NCI-H2196 (cell line): ENCODE results near the gene ANKS6.
"Not testable (repeated sequence)": the region's sequence is repeated elsewhere in the genome, so short reads cannot be mapped to it uniquely, and the experiment has no call there.

Source experiments
- DNase-seq: peaks from one replicate; lab custom pipeline; 2025; ENCODE audit not compliant: unreplicated experiment; lab: John Stamatoyannopoulos, UW

ANKS6 gene

DNA sequence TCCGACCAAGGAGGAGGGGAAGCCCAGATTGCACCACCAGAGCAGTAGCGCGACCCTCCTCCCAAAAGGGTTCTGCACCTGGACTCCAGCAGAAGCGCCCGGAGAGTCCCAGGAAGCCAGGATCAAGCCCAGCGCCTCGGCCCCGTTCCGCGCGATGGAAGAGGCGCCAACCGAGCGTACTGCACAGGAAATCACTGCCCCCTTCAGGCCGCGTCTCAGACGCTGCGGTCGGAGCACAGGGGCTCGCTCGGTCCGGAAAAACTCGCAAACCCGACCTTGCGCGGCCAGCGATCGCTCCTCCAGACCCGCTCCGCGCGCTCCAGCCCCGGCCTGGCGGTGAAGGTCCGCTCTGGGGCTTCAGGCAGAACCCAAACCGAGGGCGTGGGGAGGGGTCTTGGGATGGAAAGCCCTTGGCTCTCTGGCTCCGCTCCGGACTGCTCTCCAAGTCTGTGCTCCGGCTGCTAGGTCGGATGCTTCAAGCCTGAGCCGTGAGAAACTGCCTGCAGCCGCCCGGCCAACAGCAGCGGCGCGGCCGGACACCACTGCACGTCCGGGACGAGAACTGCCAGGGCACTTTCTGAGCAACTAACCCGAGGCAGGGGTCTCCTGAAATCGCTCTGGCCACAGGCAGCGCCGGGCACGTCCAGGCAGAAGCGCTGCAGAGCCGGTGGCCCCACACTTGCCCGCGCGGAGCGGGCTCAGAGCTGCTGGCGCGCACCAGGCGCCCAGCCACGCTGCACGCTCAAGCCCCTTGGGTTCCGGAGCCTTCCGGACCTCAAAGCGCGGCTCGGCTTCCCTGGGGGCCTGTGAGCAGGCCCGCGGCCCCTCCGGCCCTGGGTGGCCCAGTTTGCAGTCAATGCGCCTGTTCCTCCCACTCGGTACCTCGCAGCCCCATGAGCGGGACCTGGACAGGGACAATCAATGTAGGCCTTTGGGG lies 88.9 kb downstream of the ANKS6 start:
- DNase-seq, result peak; percentile 10

- DNase-seq, result no peak
These were observed 89.6 kb downstream of the ANKS6 start for GRCh38 chr9:98706651-98707165.

DNA sequence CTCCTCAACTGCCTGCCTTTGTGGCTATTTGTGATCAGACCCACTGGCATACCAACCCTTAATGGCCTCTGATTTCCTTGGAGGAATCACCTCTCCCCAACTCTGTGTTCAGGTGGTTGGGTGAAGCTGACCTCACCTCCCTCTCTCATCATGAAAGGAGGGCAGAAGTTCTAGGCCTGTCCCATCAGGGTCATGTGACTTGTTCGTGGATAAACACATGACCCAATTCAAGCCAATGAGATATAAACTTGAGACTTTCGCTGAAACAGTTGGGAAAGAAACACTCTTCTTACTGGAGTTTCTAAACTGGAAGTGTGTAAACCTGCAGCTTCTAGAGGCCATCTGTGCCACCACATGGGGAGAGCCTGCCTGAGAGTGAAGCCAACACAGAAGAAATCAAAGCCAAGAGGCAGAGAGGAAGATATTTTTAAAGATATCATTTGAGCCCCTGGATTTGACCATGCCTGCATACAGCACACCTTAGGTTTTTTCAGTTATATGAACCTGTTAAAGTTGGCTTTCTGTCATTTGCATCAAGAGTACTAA lies 93.4 kb downstream of the ANKS6 start:
- DNase-seq, result no peak

DNA sequence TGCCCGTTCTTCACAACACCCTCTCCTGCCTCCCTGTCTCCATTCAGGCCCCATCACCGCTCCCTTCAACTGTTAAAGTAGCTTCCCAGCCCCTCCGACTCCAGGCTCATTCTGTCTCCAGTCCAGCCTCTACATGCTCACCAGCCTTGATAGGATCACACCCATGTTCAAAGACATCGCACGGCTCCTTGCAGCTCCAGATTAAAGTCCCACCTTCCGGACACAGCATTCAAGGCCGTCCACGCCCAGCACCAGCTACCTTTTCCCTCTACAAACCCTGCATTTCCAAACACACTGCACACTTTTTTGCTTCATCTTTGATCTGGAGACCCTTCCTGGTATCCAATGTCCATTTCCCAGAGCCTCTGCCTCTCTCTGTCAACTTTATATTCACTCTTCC lies 94.0 kb downstream of the ANKS6 start:
- no peak for DNase-seq

GRCh38 chr9:98701576-98701975 lies 94.8 kb downstream of the ANKS6 start:
- no peak for DNase-seq

GRCh38 chr9:98700801-98701200 lies 95.6 kb downstream of the ANKS6 start:
- DNase-seq, result no peak

GRCh38 chr9:98698856-98699255 lies 97.5 kb downstream of the ANKS6 start:
- DNase-seq, result no peak

GRCh38 chr9:98694943-98695342 lies 101.4 kb downstream of the ANKS6 start:
- no peak for DNase-seq

GRCh38 chr9:98692392-98692791 lies 104.0 kb downstream of the ANKS6 start:
- DNase-seq, result no peak

DNA sequence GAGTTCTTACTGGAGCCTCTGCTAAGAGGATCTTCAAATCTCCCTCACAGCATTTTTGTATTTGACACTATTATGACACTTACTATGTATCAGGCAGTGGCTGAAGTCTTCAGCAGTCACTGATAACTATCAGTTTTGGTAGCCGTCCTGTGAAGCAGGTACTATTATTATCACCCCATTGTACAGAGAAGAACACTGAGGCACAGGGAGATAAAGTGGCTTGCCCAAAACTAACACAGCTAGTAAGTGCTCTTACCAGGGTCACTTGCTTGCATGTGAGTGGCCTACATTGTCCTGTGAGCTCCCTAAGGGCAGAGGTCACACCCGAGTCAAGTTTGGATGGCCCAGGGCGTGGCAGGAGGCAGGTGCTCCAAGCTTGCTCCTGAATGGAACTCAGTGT lies 104.5 kb downstream of the ANKS6 start:
- DNase-seq, result no peak

DNA sequence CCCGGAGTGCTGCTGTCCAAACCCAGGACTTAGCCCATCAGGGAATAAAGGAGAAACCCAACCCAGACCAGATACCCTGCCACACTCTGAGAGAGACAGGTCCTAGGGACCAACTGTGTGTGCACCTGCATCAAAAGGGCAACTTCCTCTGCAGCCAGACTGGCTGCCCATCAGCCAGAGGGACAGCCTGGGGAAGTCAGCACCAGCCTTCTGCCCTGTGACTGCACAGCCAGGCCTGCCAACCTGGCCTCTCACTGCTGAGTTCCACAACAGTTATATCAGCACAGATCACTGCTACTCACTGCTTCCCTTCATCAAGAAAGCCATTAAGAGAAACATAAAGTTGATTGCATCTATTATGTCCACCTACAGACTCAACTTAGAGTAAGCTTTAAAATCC lies 105.7 kb downstream of the ANKS6 start:
- DNase-seq, result no peak

- DNase-seq, result no peak
These were observed 107.5 kb downstream of the ANKS6 start for GRCh38 chr9:98688710-98689495.

DNA sequence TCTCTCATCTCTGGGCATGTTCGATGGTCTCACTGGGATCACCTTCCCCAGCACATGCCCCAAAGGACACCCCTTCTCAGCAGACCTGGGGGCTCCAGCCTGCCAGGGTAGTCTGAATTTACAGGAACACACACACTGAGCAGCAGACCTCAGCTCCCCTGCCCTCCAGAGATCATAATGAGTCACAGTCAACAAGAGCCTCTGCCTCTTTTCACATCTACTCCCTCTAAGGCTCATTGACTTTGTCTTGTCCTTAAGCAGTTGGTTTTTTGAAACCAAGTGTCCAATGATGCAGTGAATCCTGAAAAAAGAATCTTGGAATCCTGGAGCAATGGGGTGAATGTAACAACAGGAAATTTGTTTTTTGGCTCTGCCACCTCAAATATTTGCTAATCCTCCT lies 108.4 kb downstream of the ANKS6 start:
- no peak for DNase-seq

GRCh38 chr9:98686961-98687855 lies 109.1 kb downstream of the ANKS6 start:
- no peak for DNase-seq

GRCh38 chr9:98684816-98685215 lies 111.5 kb downstream of the ANKS6 start:
- DNase-seq, result not testable (repeated sequence)
